Transverse colon (tissue), 4 donors: Measurements from ENCODE around the gene FAM20C. TPM values are rescaled to one million over a fixed set of nuclear protein-coding genes. Genes with fewer than 3 reads are reported as not detected.

Experiments
- DNase-seq: peaks from one replicate; pipeline ENCODE4 v3.0.0-alpha.2; 2019
- H3K27ac ChIP-seq, 4 donors: fragments of 200-600 bp; sonication (generic); 2 replicates each; pipeline ENCODE4 v1.5.1; 2016 to 2018; ENCODE audit warnings: inconsistent platforms in 4 of 4
- H3K27me3 ChIP-seq: fragments of 200-600 bp; sonication (generic); 2 replicates; pipeline ENCODE4 v1.5.1; 2017; ENCODE audit warnings: inconsistent platforms
- H3K36me3 ChIP-seq, 4 donors: fragments of 200-600 bp; sonication (generic); 2 replicates each; pipeline ENCODE4 v1.5.1; 2017 to 2019; ENCODE audit warnings: inconsistent platforms in 4 of 4
- H3K4me1 ChIP-seq, 4 donors: fragments of 200-600 bp; sonication (generic); 2 replicates each; pipeline ENCODE4 v1.5.1; 2017 to 2020; ENCODE audit warnings: inconsistent platforms in 4 of 4
- H3K4me3 ChIP-seq, 4 donors: fragments of 200-600 bp; sonication (generic); 1 replicate in 1 of 4; 2 replicates in 3 of 4; pipeline versions ENCODE4 v1.5.1 to v1.6.1; 2017 to 2019; ENCODE audit warnings: inconsistent platforms in 4 of 4
- H3K9me3 ChIP-seq, 2 donors: fragments of 200-600 bp; sonication (generic); 2 replicates each; pipeline ENCODE4 v1.5.1; 2017 to 2019; ENCODE audit warnings: inconsistent platforms in 2 of 2
- EP300 ChIP-seq: sonication (generic); formaldehyde crosslinking; IDR thresholded peaks from one replicate; pipeline ENCODE4 v1.6.1; 2017; ENCODE audit warnings: antibody characterized with exemption, low read depth
- POLR2A ChIP-seq: fragments of 450-650 bp; IDR thresholded peaks from one replicate; pipeline ENCODE4 v1.6.1; 2016; ENCODE audit warnings: antibody characterized with exemption, mild to moderate bottlenecking, moderate library complexity
- POLR2AphosphoS5 ChIP-seq, 3 donors: sonication (generic); formaldehyde crosslinking; IDR thresholded peaks; one replicate each; pipeline ENCODE4 v1.6.1; 2016; ENCODE audit warnings: antibody characterized with exemption in 3 of 3
- WGBS, 2 donors: methylation state at CpG; one replicate each; pipeline ENCODE4 v1.1.5; 2018; ENCODE audit warnings: low coverage in 1 of 2; 5-methylcytosine and 5-hydroxymethylcytosine counted together
- in situ Hi-C, 4 donors: fragments of 200-750 bp; cut with MboI; loops; one replicate each; pipeline versions ENCODE4 v1.15.0 to v1.15.1; 2017; ENCODE audit warnings: low sequenced_read_pairs in 3 of 4, low pct_ligation_motif_present in 1 of 4, low pct_unique_long_range_greater_than_20kb in 1 of 4
- intact Hi-C: fragments of 100-400 bp; cut with DNase I; formaldehyde crosslinking; loops from one replicate; pipeline ENCODE4 v1.15.1; 2023; ENCODE audit warnings: low total_unique reads
- total RNA-seq, 4 donors: library from RNA; depleted of rRNA; stranded (reverse); fragments of >200 nt; gene quantifications; one replicate each; pipeline ENCODE4 v1.1.0, GENCODE V29; 2016
- TF ChIP-seq, protein P1 (sequence below), 5 experiments: fragments of 200-600 bp in 3 of 5; fragments of 450-650 bp in 2 of 5; sonication (generic) in 3 of 5; IDR thresholded peaks; 1 replicate in 2 of 5; 2 replicates in 3 of 5; pipeline ENCODE4 v1.5.1; 2016 to 2017; ENCODE audit warnings: antibody characterized with exemption in 5 of 5, inconsistent platforms in 3 of 5, mild to moderate bottlenecking in 2 of 5, moderate library complexity in 1 of 5

FAM20C gene
- total RNA-seq, 4 donors from 2014 or later = 10.5 to 62.3 (median 23.5) TPM

- peak overlapping the region in 3 of 4 donors; percentile 7 to 85 (median 81) for H3K27ac ChIP-seq
- H3K4me3 ChIP-seq = no peak overlapping the region
- no peak for DNase-seq
- H3K27me3 ChIP-seq = no peaks in the 10 kb centered on the region
- WGBS, 2 donors = 62 to 65% methylated on average over 8 to 25 of the region's 25 CpGs
- intact Hi-C loops = no loop called here
- peaks cover 4 to 26% (median 25%) of the 10 kb centered on the region in 4 donors for H3K4me1 ChIP-seq
- peaks cover 0 to 3% of the 10 kb centered on the region in 2 donors for H3K9me3 ChIP-seq
- in situ Hi-C loops = no loop called here
- TF ChIP-seq POLR2A (no peak), POLR2AphosphoS5 (IDR thresholded peaks at IDR 0.05) (no peak), EP300 (no peak)
- TF ChIP-seq, protein P1, sequence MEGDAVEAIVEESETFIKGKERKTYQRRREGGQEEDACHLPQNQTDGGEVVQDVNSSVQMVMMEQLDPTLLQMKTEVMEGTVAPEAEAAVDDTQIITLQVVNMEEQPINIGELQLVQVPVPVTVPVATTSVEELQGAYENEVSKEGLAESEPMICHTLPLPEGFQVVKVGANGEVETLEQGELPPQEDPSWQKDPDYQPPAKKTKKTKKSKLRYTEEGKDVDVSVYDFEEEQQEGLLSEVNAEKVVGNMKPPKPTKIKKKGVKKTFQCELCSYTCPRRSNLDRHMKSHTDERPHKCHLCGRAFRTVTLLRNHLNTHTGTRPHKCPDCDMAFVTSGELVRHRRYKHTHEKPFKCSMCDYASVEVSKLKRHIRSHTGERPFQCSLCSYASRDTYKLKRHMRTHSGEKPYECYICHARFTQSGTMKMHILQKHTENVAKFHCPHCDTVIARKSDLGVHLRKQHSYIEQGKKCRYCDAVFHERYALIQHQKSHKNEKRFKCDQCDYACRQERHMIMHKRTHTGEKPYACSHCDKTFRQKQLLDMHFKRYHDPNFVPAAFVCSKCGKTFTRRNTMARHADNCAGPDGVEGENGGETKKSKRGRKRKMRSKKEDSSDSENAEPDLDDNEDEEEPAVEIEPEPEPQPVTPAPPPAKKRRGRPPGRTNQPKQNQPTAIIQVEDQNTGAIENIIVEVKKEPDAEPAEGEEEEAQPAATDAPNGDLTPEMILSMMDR (IDR thresholded peaks at IDR 0.05) = no peak
- no peaks in the 10 kb centered on the region for H3K36me3 ChIP-seq
These were observed 73.0 kb downstream of the FAM20C start for GRCh38 chr7:265192-265997.

- peaks cover 0 to 3% of the 10 kb centered on the region in 2 donors for H3K9me3 ChIP-seq
- H3K4me3 ChIP-seq = no peak overlapping the region
- in situ Hi-C loops (no loop called here), intact Hi-C loops (no loop called here)
- DNase-seq = no peak
- no peak for TF ChIP-seq EP300
- TF ChIP-seq POLR2AphosphoS5 (IDR thresholded peaks at IDR 0.05) = no peak
- TF ChIP-seq, protein P1 (IDR thresholded peaks at IDR 0.05) = no peak
- TF ChIP-seq POLR2A = no peak
- 82 to 100% methylated on average over 1 to 13 of the region's 22 CpGs for WGBS, 2 donors
- no peaks in the 10 kb centered on the region for H3K36me3 ChIP-seq
- no peaks in the 10 kb centered on the region for H3K27me3 ChIP-seq
- H3K4me1 ChIP-seq = peaks cover 0 to 20% (median 18%) of the 10 kb centered on the region in 4 donors
- no peak overlapping the region for H3K27ac ChIP-seq
These were observed 73.9 kb downstream of the FAM20C start for GRCh38 chr7:265998-266850.

DNA sequence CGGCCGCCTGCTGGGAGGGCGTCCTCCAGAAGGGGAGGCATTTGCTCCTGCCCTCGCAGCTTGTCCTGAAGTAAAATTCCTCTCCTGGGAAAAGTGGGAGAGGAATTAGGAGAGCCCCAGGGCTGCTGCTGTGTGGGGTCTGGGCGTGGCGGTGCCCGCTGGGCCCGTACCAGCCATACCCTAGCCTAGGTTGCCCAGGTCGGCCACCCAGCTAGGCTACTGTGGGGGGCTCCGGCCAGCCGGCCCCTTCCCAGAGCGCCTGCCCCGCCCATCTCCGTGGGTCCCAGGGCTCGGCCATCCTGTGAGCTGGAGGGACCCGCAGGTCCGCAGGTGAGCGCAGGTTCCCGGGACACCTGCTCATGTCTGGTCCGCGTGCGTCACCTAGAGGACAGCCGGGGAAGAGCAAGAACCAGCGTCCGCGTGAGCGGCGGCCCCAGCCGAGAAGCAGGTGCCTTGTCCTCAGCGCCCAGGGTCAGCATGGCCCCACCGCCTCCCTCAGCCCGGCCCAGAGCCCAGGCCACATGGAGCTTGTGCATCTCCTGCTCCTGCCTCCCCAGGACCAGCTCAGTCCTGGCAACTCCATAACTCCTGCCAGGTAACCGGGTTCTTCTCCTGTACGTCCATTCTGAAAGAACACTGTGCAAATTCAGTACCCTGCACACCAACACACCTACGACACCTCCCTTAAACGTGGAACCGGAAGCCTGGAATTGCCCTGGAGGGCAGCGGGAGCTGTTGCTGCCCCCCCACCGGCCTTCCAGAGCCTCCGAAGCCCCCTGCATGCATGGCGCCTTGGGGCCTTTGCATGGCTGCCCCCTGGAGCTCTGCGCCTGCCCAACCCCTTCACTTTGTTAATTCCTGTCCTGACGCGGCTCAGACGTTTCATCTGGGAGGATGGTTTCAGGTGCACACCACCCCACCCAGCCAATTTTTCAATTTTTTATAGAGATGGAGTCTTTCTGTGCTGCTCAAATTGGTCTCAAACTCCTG is 74.8 kb downstream of the FAM20C start:
- intact Hi-C loops = no loop called here

More for the DNA sequence above, 74.8 kb downstream of the FAM20C start:
- in situ Hi-C loops = no loop called here
- peak; percentile 80 for DNase-seq
- Histone ChIP-seq H3K27me3 (no peaks in the 10 kb centered on the region), H3K27ac (no peak overlapping the region), H3K4me3 (no peak overlapping the region), H3K4me1 (peaks cover 0 to 18% (median 17%) of the 10 kb centered on the region in 4 donors), H3K36me3 (no peaks in the 10 kb centered on the region), H3K9me3 (peaks cover 0 to 3% of the 10 kb centered on the region in 2 donors)
- WGBS, 2 donors = 63 to 75% methylated on average over 6 to 45 of the region's 45 CpGs
- no peak for TF ChIP-seq POLR2AphosphoS5 (IDR thresholded peaks at IDR 0.05)
- TF ChIP-seq, protein P1 (IDR thresholded peaks at IDR 0.05) = peak; percentile 36 to 73 (median 50)
